Mucosa of descending colon (tissue), 3 donors: ENCODE measurements around the gene AQP6. TPM values are rescaled to one million over a fixed set of nuclear protein-coding genes. Genes with fewer than 3 reads are reported as not detected.

Experiments used
- ATAC-seq: fragments of 200-7000 bp; cut with Tn5 transposase; one replicate; pipeline ENCODE4 v1.9.1; 2020; ENCODE audit warnings: mild to moderate bottlenecking, moderate library complexity
- DNase-seq, 3 donors: peaks; one replicate each; pipeline ENCODE4 v3.0.0-alpha.2; 2020
- H3K36me3 ChIP-seq: fragments of 200-600 bp; one replicate; pipeline ENCODE4 v1.8.0; 2021; ENCODE audit warnings: low read depth, mild to moderate bottlenecking
- H3K4me1 ChIP-seq: fragments of 200-600 bp; one replicate; pipeline ENCODE4 v1.8.0; 2021; ENCODE audit warnings: low read depth, mild to moderate bottlenecking
- H3K4me3 ChIP-seq: fragments of 200-600 bp; one replicate; pipeline ENCODE4 v1.8.0; 2021; ENCODE audit warnings: mild to moderate bottlenecking
- H3K9me3 ChIP-seq: fragments of 200-600 bp; one replicate; pipeline ENCODE4 v1.8.0; 2021; ENCODE audit warnings: mild to moderate bottlenecking
- CTCF ChIP-seq: fragments of 200-600 bp; IDR thresholded peaks from one replicate; pipeline ENCODE4 v1.8.0; 2022; ENCODE audit warnings: antibody characterized with exemption, mild to moderate bottlenecking
- intact Hi-C, 2 donors: fragments of 100-400 bp; cut with DNase I in 1 of 2; cut with micrococcal nuclease in 1 of 2; formaldehyde crosslinking; loops; one replicate each; pipeline versions ENCODE4 v1.11.0 to v1.11.1; 2022; cut with DNase I, micrococcal nuclease
- long read RNA-seq, 2 donors: library from polyadenylated mRNA; unstranded; transcript quantifications; one replicate each; pipeline ENCODE4 v2.0.0, GENCODE V29; 2019 to 2021
- total RNA-seq, 3 donors: library from RNA; stranded (reverse); fragmentation: NEBNext Ultra II Directional in 2 of 3; extraction: Animal tissue kit (Norgen Biotek cat#: 25700) in 2 of 3; gene quantifications; one replicate each; pipeline versions ENCODE4 v1.2.1 to v1.2.4, GENCODE V29; 2021 to 2023
- donor health status: DM: no; HTN: no; CAD: no; lungs with moderate emphysema.
- donor health status: DM: no; HTN: no; CAD: no.
- donor health status: DM: no; HTN: yes; CAD: no.

Gene AQP6
- total RNA-seq = under 1 TPM in 1 of 3 donors, not detected in 2; 0.54 TPM
- long read RNA-seq, donor 1, partial matches to known transcripts = 0 of 1 reads
- long read RNA-seq, donor 1, other reads (novel, unspliced or antisense) = 1 of 1 reads
- long read RNA-seq, donor 2, partial matches to known transcripts = 1 of 1 reads
- long read RNA-seq, donor 2, other reads (novel, unspliced or antisense) = 0 of 1 reads

- Histone ChIP-seq H3K36me3 (no peaks in the 10 kb centered on the region), H3K9me3 (no peaks in the 10 kb centered on the region), H3K4me1 (peaks cover under 1% of the 10 kb centered on the region), H3K4me3 (no peak within 1 kb of the TSS)
- TF ChIP-seq CTCF = no peak
- intact Hi-C loops = loop anchor here in 1 of 2 donors (5.0 kb wide), 1 partner anchor 90 kb away; no protein-coding TSS in a partner anchor
- DNase-seq (no peak), ATAC-seq (no peak)
Measured at GRCh38 chr12:49972641-49973360, at the start of gene AQP6. AQP6 (plus strand) TSS chr12:49972947; CDS start chr12:49973174, 227 bp downstream.

GRCh38 chr12:49923035-49923644, 49.6 kb upstream of the AQP6 start:
- TF ChIP-seq CTCF = no peak
- ATAC-seq (no peak), DNase-seq (no peak)
- Histone ChIP-seq H3K4me3 (no peak overlapping the region), H3K4me1 (no peaks in the 10 kb centered on the region), H3K36me3 (no peaks in the 10 kb centered on the region), H3K9me3 (no peaks in the 10 kb centered on the region)
- intact Hi-C loops = no loop called here

GRCh38 chr12:49923880-49924556, 48.7 kb upstream of the AQP6 start:
- no peak for TF ChIP-seq CTCF
- H3K36me3 ChIP-seq = no peaks in the 10 kb centered on the region
- no peak for ATAC-seq
- no peaks in the 10 kb centered on the region for H3K9me3 ChIP-seq
- H3K4me3 ChIP-seq = no peak overlapping the region
- DNase-seq = no peak
- no peaks in the 10 kb centered on the region for H3K4me1 ChIP-seq
- intact Hi-C loops = no loop called here

- DNase-seq (no peak), ATAC-seq (no peak)
Measured at GRCh38 chr12:49924628-49925246, 48.0 kb upstream of the AQP6 start.

More at GRCh38 chr12:49924628-49925246, 48.0 kb upstream of the AQP6 start:
- intact Hi-C loops = no loop called here
- H3K9me3 ChIP-seq = no peaks in the 10 kb centered on the region
- H3K4me1 ChIP-seq = no peaks in the 10 kb centered on the region
- no peak overlapping the region for H3K4me3 ChIP-seq
- no peak for TF ChIP-seq CTCF
- H3K36me3 ChIP-seq = no peaks in the 10 kb centered on the region
